HAP-1 (cell line): Measurements from ENCODE around the gene PMCH.
"Not testable (repeated sequence)": the region's sequence is repeated elsewhere in the genome, so short reads cannot be mapped to it uniquely, and the experiment has no call there.

Source experiments
- DNase-seq, 2 experiments: peaks; one replicate each; pipeline ENCODE4 v3.0.0-alpha.2; 2016 to 2020; ENCODE audit warnings: low spot score in 2 of 2
- H3K27me3 ChIP-seq: fragments of 250-450 bp; sonication (Bioruptor Pico); 2 replicates; pipeline ENCODE4 v1.5.1; 2020; ENCODE audit warnings: low read depth, mild to moderate bottlenecking, moderate library complexity
- H3K36me3 ChIP-seq: fragments of 250-450 bp; sonication (Bioruptor Pico); replicated peaks from 2 replicates; pipeline ENCODE4 v1.5.1; 2020; ENCODE audit warnings: mild to moderate bottlenecking
- H3K4me1 ChIP-seq: fragments of 250-450 bp; sonication (Bioruptor Pico); 2 replicates; pipeline ENCODE4 v1.5.1; 2020; ENCODE audit warnings: mild to moderate bottlenecking
- H3K4me3 ChIP-seq: fragments of 250-450 bp; sonication (Bioruptor Pico); 2 replicates; pipeline ENCODE4 v1.5.1; 2020; ENCODE audit warnings: mild to moderate bottlenecking, moderate library complexity
- H3K9me3 ChIP-seq: fragments of 250-450 bp; sonication (Bioruptor Pico); 2 replicates; pipeline ENCODE4 v1.5.1; 2020; ENCODE audit warnings: mild to moderate bottlenecking, moderate library complexity
- in situ Hi-C: fragments of 300-500 bp; cut with MboI; formaldehyde crosslinking; loops from 3 replicates; pipeline ENCODE4 v1.14.3; 2020; ENCODE audit warnings: low sequenced_read_pairs, inconsistent platforms, mixed read lengths

PMCH gene

GRCh38 chr12:102197789-102198188 lies at the start of gene PMCH:
Gene PMCH, minus strand, starts transcription at chr12:102197833. Its CDS starts 63 bp downstream, at chr12:102197770.
- no peaks in the 10 kb centered on the region for H3K9me3 ChIP-seq
- H3K4me3 ChIP-seq = no peak within 1 kb of the TSS
- DNase-seq = no peak
- in situ Hi-C loops = no loop called here
- H3K27me3 ChIP-seq = no peaks in the 10 kb centered on the region
- no peaks in the 10 kb centered on the region for H3K4me1 ChIP-seq
- H3K36me3 ChIP-seq = no peaks in the 10 kb centered on the region

- H3K9me3 ChIP-seq, H3K27me3 ChIP-seq, DNase-seq, in situ Hi-C loops, H3K36me3 ChIP-seq, H3K4me1 ChIP-seq, H3K4me3 ChIP-seq: not testable (repeated sequence)
Measured at GRCh38 chr12:102240859-102241258, 43.2 kb upstream of the PMCH start.

GRCh38 chr12:102234599-102234998 lies 37.0 kb upstream of the PMCH start:
- no peaks in the 10 kb centered on the region for H3K36me3 ChIP-seq
- DNase-seq = no peak
- no peak overlapping the region for H3K4me3 ChIP-seq
- in situ Hi-C loops = no loop called here
- no peaks in the 10 kb centered on the region; the same call in 1 of the 2 replicates for H3K9me3 ChIP-seq
- no peaks in the 10 kb centered on the region for H3K27me3 ChIP-seq
- no peaks in the 10 kb centered on the region for H3K4me1 ChIP-seq

- Histone ChIP-seq H3K4me3 (no peak overlapping the region), H3K27me3 (0 out of 2 replicates have a peak, but pooled peaks cover 3% of the 10 kb centered on the region), H3K4me1 (no peaks in the 10 kb centered on the region), H3K36me3 (no peaks in the 10 kb centered on the region), H3K9me3 (no peaks in the 10 kb centered on the region; the same call in 1 of the 2 replicates)
- no peak for DNase-seq
- in situ Hi-C loops = no loop called here
Measured at GRCh38 chr12:102232446-102232845, 34.8 kb upstream of the PMCH start.

- Histone ChIP-seq H3K9me3 (no peaks in the 10 kb centered on the region; the same call in 1 of the 2 replicates), H3K4me1 (no peaks in the 10 kb centered on the region), H3K4me3 (no peak overlapping the region), H3K27me3 (0 out of 2 replicates have a peak, but pooled peaks cover 3% of the 10 kb centered on the region), H3K36me3 (no peaks in the 10 kb centered on the region)
- no peak for DNase-seq
- in situ Hi-C loops = no loop called here
Measured at GRCh38 chr12:102232036-102232435, 34.4 kb upstream of the PMCH start.

- Histone ChIP-seq H3K4me3 (no peak overlapping the region), H3K36me3 (no peaks in the 10 kb centered on the region), H3K27me3 (0 out of 2 replicates have a peak, but pooled peaks cover 3% of the 10 kb centered on the region), H3K4me1 (no peaks in the 10 kb centered on the region), H3K9me3 (no peaks in the 10 kb centered on the region)
- no peak for DNase-seq
- in situ Hi-C loops = no loop called here
Measured at GRCh38 chr12:102227954-102228353, 30.3 kb upstream of the PMCH start.

GRCh38 chr12:102220736-102221135 lies 23.1 kb upstream of the PMCH start:
- no peak for DNase-seq
- no peaks in the 10 kb centered on the region for H3K36me3 ChIP-seq
- no peaks in the 10 kb centered on the region for H3K9me3 ChIP-seq
- H3K4me1 ChIP-seq = no peaks in the 10 kb centered on the region
- no peaks in the 10 kb centered on the region for H3K27me3 ChIP-seq
- H3K4me3 ChIP-seq = no peak overlapping the region
- in situ Hi-C loops = no loop called here

GRCh38 chr12:102215992-102216691 lies 18.5 kb upstream of the PMCH start:
- in situ Hi-C loops = no loop called here
- Histone ChIP-seq H3K36me3 (no peaks in the 10 kb centered on the region), H3K27me3 (no peaks in the 10 kb centered on the region), H3K4me3 (no peak overlapping the region), H3K9me3 (no peaks in the 10 kb centered on the region), H3K4me1 (no peaks in the 10 kb centered on the region)
- no peak for DNase-seq

- Histone ChIP-seq H3K9me3 (no peaks in the 10 kb centered on the region), H3K4me1 (no peaks in the 10 kb centered on the region), H3K27me3 (no peaks in the 10 kb centered on the region), H3K4me3 (no peak overlapping the region), H3K36me3 (peaks cover 4% of the 10 kb centered on the region; the same call in 1 of the 2 replicates)
- DNase-seq = no peak
- in situ Hi-C loops = no loop called here
Measured at GRCh38 chr12:102204025-102204424, 6.4 kb upstream of the PMCH start.

GRCh38 chr12:102202556-102202955 lies 4.9 kb upstream of the PMCH start:
- Histone ChIP-seq H3K9me3 (no peaks in the 10 kb centered on the region), H3K4me3 (no peak overlapping the region), H3K27me3 (no peaks in the 10 kb centered on the region), H3K36me3 (peaks cover 4% of the 10 kb centered on the region; the same call in 1 of the 2 replicates), H3K4me1 (no peaks in the 10 kb centered on the region)
- in situ Hi-C loops = no loop called here
- no peak for DNase-seq

GRCh38 chr12:102201436-102202061 lies 3.9 kb upstream of the PMCH start:
- in situ Hi-C loops = no loop called here
- Histone ChIP-seq H3K36me3 (peaks cover 4% of the 10 kb centered on the region; the same call in 1 of the 2 replicates), H3K9me3 (no peaks in the 10 kb centered on the region)

GRCh38 chr12:102195826-102196225 lies 1.8 kb downstream of the PMCH start:
- no peak overlapping the region for H3K4me3 ChIP-seq
- in situ Hi-C loops = no loop called here
- H3K27me3 ChIP-seq = no peaks in the 10 kb centered on the region
- no peaks in the 10 kb centered on the region for H3K4me1 ChIP-seq
- no peaks in the 10 kb centered on the region for H3K9me3 ChIP-seq
- H3K36me3 ChIP-seq = no peaks in the 10 kb centered on the region; the same call in 1 of the 2 replicates
- no peak for DNase-seq

More at GRCh38 chr12:102201436-102202061, 3.9 kb upstream of the PMCH start:
- DNase-seq = no peak
- H3K4me3 ChIP-seq = no peak overlapping the region
- H3K4me1 ChIP-seq = no peaks in the 10 kb centered on the region
- no peaks in the 10 kb centered on the region for H3K27me3 ChIP-seq

GRCh38 chr12:102182635-102183034 lies 15.0 kb downstream of the PMCH start:
- H3K36me3 ChIP-seq = peaks cover 7% of the 10 kb centered on the region; the same call in 1 of the 2 replicates
- H3K9me3 ChIP-seq = no peaks in the 10 kb centered on the region
- H3K4me1 ChIP-seq = peaks cover 7% of the 10 kb centered on the region
- in situ Hi-C loops = no loop called here
- H3K27me3 ChIP-seq = no peaks in the 10 kb centered on the region
- no peak overlapping the region for H3K4me3 ChIP-seq
- peak in 1 of 2 experiments; percentile 71 for DNase-seq

- H3K4me1 ChIP-seq = no peaks in the 10 kb centered on the region
- in situ Hi-C loops = no loop called here
- H3K4me3 ChIP-seq = no peak overlapping the region
- DNase-seq = no peak
- no peaks in the 10 kb centered on the region for H3K27me3 ChIP-seq
- no peaks in the 10 kb centered on the region for H3K9me3 ChIP-seq
- H3K36me3 ChIP-seq = peaks cover 16% of the 10 kb centered on the region
Measured at GRCh38 chr12:102174761-102175160, 22.9 kb downstream of the PMCH start.
